ENCODE data around the gene POU4F3.

- TF ChIP-seq, protein P1, sequence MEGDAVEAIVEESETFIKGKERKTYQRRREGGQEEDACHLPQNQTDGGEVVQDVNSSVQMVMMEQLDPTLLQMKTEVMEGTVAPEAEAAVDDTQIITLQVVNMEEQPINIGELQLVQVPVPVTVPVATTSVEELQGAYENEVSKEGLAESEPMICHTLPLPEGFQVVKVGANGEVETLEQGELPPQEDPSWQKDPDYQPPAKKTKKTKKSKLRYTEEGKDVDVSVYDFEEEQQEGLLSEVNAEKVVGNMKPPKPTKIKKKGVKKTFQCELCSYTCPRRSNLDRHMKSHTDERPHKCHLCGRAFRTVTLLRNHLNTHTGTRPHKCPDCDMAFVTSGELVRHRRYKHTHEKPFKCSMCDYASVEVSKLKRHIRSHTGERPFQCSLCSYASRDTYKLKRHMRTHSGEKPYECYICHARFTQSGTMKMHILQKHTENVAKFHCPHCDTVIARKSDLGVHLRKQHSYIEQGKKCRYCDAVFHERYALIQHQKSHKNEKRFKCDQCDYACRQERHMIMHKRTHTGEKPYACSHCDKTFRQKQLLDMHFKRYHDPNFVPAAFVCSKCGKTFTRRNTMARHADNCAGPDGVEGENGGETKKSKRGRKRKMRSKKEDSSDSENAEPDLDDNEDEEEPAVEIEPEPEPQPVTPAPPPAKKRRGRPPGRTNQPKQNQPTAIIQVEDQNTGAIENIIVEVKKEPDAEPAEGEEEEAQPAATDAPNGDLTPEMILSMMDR (IDR thresholded peaks at IDR 0.05): peak; percentile 23; the same call in 1 of the 2 replicates
- no peak for TF ChIP-seq FOXP1 (CRISPR knock-in tag; IDR thresholded peaks at IDR 0.05; ENCODE audit: borderline replicate concordance)
- TF ChIP-seq IRF1 (CRISPR knock-in tag; IDR thresholded peaks at IDR 0.05): no peak
- TF ChIP-seq CREM (CRISPR knock-in tag; IDR thresholded peaks at IDR 0.05): no peak
- no peak for TF ChIP-seq FOXK1 (CRISPR knock-in tag; IDR thresholded peaks at IDR 0.05)
- no peak for TF ChIP-seq CBFB (CRISPR knock-in tag; IDR thresholded peaks at IDR 0.05; ENCODE audit: low read depth)
- no peak for TF ChIP-seq E2F1 (CRISPR knock-in tag; IDR thresholded peaks at IDR 0.05)
- TF ChIP-seq JUN (CRISPR knock-in tag; IDR thresholded peaks at IDR 0.05): no peak
- no peak for TF ChIP-seq ATF3 (CRISPR knock-in tag; conservative IDR thresholded peaks at IDR 0.05)
- TF ChIP-seq, protein P2, sequence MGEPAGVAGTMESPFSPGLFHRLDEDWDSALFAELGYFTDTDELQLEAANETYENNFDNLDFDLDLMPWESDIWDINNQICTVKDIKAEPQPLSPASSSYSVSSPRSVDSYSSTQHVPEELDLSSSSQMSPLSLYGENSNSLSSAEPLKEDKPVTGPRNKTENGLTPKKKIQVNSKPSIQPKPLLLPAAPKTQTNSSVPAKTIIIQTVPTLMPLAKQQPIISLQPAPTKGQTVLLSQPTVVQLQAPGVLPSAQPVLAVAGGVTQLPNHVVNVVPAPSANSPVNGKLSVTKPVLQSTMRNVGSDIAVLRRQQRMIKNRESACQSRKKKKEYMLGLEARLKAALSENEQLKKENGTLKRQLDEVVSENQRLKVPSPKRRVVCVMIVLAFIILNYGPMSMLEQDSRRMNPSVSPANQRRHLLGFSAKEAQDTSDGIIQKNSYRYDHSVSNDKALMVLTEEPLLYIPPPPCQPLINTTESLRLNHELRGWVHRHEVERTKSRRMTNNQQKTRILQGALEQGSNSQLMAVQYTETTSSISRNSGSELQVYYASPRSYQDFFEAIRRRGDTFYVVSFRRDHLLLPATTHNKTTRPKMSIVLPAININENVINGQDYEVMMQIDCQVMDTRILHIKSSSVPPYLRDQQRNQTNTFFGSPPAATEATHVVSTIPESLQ (CRISPR knock-in tag; IDR thresholded peaks at IDR 0.05): no peak
- TF ChIP-seq GTF2I (CRISPR knock-in tag; conservative IDR thresholded peaks at IDR 0.05): no peak
- TF ChIP-seq TEAD4 (CRISPR knock-in tag; IDR thresholded peaks at IDR 0.05): no peak
- TF ChIP-seq SP1 (CRISPR knock-in tag; conservative IDR thresholded peaks at IDR 0.05): no peak
- no peak for TF ChIP-seq CREB1 (CRISPR knock-in tag; IDR thresholded peaks at IDR 0.05)
Observed at GRCh38 chr5:146291421-146292074, 47.1 kb upstream of the POU4F3 start.

All from WTC11 (cell line).